Left cardiac atrium (tissue), 2 donors: ENCODE results near the gene COPS9. TPM values are rescaled to one million over a fixed set of nuclear protein-coding genes. Genes with fewer than 3 reads are reported as not detected.

ENCODE experiments used
- total RNA-seq, 2 donors: library from RNA; stranded (reverse); fragmentation: NEBNext Ultra II Directional; extraction: Animal tissue kit (Norgen Biotek cat#: 25700); gene quantifications; one replicate each; pipeline ENCODE4 v1.2.1, GENCODE V29; 2021
- donor health status: DM: no; HTN: yes; CAD: no; lungs with severe emphysema.
- donor health status: DM: yes; HTN: yes; CAD: no.

COPS9 gene
- total RNA-seq, 2 donors from 2014 or later = 160 to 175 TPM

Other genes starting within 250 kb of the COPS9 start
- gene NDUFA10, start 111.0 kb downstream of the COPS9 start, total RNA-seq = 100 to 1,000 TPM; 242 to 257 TPM
- gene OR6B2, start 105.9 kb downstream of the COPS9 start, total RNA-seq = not detected
- gene OR6B3, start 82.8 kb downstream of the COPS9 start, total RNA-seq = not detected
- not detected for gene OTOS, start 4.4 kb upstream of the COPS9 start, total RNA-seq